Tibial nerve (tissue), 3 donors: ENCODE results near the gene EFTUD2.

Source experiments
- POLR2A ChIP-seq, 2 donors: fragments of 450-650 bp; IDR thresholded peaks; one replicate each; pipeline ENCODE4 v1.6.1; 2017; ENCODE audit warnings: antibody characterized with exemption in 2 of 2, mild to moderate bottlenecking in 2 of 2, moderate library complexity in 2 of 2
- TF ChIP-seq, protein P1 (sequence below), 5 experiments: fragments of 200-600 bp in 3 of 5; fragments of 450-650 bp in 2 of 5; sonication (generic) in 3 of 5; IDR thresholded peaks; one replicate each; pipeline ENCODE4 v1.5.1; 2016 to 2019; ENCODE audit warnings: antibody characterized with exemption in 5 of 5, mild to moderate bottlenecking in 3 of 5, moderate library complexity in 2 of 5

DNA sequence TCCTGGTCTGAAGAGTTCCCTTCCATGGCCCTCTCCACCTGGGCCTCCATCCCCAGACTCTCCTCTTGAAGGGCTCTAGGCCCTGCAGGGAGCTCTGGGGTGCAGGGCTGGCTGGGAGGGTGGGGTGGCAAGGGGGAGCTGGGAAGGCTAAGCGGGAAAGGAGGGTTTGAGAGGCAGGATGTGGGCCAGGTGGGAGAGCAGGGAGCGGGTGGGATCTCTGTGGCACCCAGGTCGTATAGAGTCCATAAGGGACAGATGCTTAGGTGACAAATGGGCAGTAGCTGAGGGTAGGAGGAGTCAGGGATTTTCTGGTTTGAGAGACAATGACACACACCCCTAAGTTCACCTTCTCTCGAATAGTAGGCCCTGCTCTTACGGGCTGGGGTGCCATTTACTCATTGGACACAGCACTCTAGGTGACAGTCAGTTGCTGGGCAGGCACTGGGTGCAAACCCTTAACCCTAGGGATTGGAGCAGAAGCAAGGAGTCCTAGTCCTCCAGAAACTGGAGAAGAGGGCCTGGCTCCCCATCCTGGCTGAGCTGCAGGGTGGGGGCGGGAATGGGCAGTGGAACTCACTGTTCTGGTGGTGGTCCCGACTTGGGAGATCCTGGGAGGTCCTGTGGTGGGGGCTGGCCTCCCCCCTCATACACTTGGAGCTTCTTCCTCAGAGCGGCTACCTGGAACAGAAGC lies 33.0 kb upstream of the EFTUD2 start:
- TF ChIP-seq, protein P1, sequence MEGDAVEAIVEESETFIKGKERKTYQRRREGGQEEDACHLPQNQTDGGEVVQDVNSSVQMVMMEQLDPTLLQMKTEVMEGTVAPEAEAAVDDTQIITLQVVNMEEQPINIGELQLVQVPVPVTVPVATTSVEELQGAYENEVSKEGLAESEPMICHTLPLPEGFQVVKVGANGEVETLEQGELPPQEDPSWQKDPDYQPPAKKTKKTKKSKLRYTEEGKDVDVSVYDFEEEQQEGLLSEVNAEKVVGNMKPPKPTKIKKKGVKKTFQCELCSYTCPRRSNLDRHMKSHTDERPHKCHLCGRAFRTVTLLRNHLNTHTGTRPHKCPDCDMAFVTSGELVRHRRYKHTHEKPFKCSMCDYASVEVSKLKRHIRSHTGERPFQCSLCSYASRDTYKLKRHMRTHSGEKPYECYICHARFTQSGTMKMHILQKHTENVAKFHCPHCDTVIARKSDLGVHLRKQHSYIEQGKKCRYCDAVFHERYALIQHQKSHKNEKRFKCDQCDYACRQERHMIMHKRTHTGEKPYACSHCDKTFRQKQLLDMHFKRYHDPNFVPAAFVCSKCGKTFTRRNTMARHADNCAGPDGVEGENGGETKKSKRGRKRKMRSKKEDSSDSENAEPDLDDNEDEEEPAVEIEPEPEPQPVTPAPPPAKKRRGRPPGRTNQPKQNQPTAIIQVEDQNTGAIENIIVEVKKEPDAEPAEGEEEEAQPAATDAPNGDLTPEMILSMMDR (IDR thresholded peaks at IDR 0.05): no peak
- TF ChIP-seq POLR2A (IDR thresholded peaks at IDR 0.05): no peak
